ENCODE measurements around the gene ACP1. TPM values are rescaled to one million over a fixed set of nuclear protein-coding genes. Genes with fewer than 3 reads are reported as not detected.

ACP1 gene
- total RNA-seq, 4 donors from 2014 or later: 66.3 to 92.6 (median 71.7) TPM

DNA sequence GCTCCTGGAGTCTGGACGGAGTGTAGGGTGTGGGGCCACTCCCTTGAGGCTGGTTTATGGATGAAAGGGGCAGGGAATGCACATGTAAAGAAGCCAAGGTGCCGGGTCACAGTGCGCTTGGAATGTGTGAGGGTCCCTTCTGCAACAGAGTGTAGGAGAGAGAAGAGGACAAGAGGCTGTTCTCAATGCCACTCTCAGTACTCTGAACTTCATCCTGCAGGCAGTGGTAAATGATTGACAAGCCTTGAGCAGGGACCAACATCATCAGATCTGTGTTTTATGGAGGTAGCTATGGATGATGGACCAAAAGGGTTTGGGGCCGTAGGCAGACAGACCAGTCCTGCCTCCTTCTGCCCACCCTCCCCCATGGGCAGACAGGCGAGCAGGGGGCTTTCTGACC is 30.3 kb downstream of the ACP1 start:
- TF ChIP-seq, protein P1, sequence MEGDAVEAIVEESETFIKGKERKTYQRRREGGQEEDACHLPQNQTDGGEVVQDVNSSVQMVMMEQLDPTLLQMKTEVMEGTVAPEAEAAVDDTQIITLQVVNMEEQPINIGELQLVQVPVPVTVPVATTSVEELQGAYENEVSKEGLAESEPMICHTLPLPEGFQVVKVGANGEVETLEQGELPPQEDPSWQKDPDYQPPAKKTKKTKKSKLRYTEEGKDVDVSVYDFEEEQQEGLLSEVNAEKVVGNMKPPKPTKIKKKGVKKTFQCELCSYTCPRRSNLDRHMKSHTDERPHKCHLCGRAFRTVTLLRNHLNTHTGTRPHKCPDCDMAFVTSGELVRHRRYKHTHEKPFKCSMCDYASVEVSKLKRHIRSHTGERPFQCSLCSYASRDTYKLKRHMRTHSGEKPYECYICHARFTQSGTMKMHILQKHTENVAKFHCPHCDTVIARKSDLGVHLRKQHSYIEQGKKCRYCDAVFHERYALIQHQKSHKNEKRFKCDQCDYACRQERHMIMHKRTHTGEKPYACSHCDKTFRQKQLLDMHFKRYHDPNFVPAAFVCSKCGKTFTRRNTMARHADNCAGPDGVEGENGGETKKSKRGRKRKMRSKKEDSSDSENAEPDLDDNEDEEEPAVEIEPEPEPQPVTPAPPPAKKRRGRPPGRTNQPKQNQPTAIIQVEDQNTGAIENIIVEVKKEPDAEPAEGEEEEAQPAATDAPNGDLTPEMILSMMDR (IDR thresholded peaks at IDR 0.05; ENCODE audit: low read depth): no peak

- TF ChIP-seq, protein P1 (IDR thresholded peaks at IDR 0.05; ENCODE audit: low read depth): no peak
Measured at GRCh38 chr2:296354-296753, 31.6 kb downstream of the ACP1 start.

DNA sequence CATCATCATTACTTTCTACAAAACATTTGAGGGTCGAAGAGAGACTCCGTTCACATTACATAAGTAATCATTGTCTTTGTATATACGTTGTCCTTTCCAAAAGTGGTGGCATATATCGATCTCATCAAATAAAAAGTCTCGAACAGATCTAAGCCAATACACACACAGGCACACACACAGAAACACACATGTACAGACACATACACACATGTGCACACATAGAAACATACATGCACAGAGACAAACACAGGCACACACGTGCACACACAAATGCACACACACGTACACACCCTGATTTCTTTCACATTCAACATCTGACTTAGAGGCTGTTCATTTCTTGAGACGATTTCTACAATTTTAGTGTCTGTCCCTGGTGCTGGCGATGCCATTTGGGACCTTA is 40.6 kb downstream of the ACP1 start:
- TF ChIP-seq, protein P1 (IDR thresholded peaks at IDR 0.05; ENCODE audit: low read depth): no peak

GRCh38 chr2:309148-309953 is 44.6 kb downstream of the ACP1 start:
- TF ChIP-seq, protein P1 (IDR thresholded peaks at IDR 0.05; ENCODE audit: low read depth): no peak

- TF ChIP-seq, protein P1 (IDR thresholded peaks at IDR 0.05; ENCODE audit: low read depth): no peak
Measured at GRCh38 chr2:309954-310510, 45.3 kb downstream of the ACP1 start.

DNA sequence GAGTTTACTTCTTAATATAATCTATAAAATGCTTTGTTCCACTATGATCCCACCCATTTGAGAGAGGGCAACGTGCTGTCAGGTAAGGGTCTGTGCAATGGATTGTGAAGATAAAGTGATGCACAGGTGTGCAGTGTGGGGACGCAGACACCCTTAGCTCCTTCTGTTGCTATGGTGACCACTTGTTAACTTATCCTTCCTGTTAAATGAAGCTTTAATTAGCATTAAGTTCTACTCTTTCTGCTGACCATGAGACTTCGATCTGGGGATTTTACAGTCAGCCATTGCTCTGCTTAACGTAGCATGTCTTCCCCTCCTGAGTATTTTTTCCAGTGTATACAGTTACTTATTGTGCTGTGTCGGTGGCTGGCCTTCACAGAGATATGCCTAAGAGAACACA is 46.2 kb downstream of the ACP1 start:
- TF ChIP-seq, protein P1 (IDR thresholded peaks at IDR 0.05; ENCODE audit: low read depth): no peak

DNA sequence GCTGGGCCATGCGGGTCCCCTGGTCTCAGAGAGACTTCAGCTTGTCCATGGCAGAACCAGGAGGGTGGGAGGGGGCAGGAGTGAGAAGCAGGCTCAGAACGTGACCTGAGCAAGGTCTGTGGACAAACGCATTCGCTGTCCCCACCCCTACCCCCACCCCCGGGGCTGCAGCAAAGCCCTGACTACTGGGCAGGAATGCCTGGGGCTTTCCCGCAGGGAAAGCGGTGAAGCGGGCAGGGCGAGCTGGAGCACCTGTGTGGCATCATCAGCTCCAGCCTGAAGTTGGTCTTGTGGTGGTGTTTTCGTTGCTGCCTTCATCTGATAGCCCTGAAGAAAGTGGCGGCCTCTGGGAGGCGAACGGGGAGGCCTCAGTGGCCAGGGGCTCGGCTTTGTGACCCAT is 49.2 kb downstream of the ACP1 start:
- TF ChIP-seq, protein P1 (IDR thresholded peaks at IDR 0.05; ENCODE audit: low read depth): no peak
